ENCODE results near the gene AQP1.

- no peak for TF ChIP-seq POLR2A (IDR thresholded peaks at IDR 0.05; ENCODE audit: control extremely low read depth in 1 of 2, low read depth in 2 of 2, low read length in 2 of 2)
- TF ChIP-seq CTCF (IDR thresholded peaks at IDR 0.05; ENCODE audit: control extremely low read depth in 1 of 3, insufficient read depth in 1 of 3, low read depth in 1 of 3, low read length in 3 of 3), result no peak
- TF ChIP-seq EP300 (IDR thresholded peaks at IDR 0.05; ENCODE audit: borderline replicate concordance in 1 of 2, low read depth in 2 of 2, low read length in 2 of 2), result no peak
Measured at GRCh38 chr7:30934732-30935568, 23.3 kb downstream of the AQP1 start.
